Right lobe of liver (tissue), 6 donors: Measurements from ENCODE around the gene KATNA1. TPM values are rescaled to one million over a fixed set of nuclear protein-coding genes. Genes with fewer than 3 reads are reported as not detected.

Source experiments
- ATAC-seq, 4 donors: fragments of 200-7000 bp; cut with Tn5 transposase; one replicate each; pipeline ENCODE4 v1.9.1; 2020; ENCODE audit warnings: mild to moderate bottlenecking in 4 of 4, moderate library complexity in 4 of 4
- DNase-seq, 3 donors: peaks; one replicate each; pipeline ENCODE4 v3.0.0-alpha.2; 2020
- H3K27ac ChIP-seq, 3 donors: fragments of 200-600 bp; one replicate each; pipeline ENCODE4 v1.8.0; 2022
- H3K27me3 ChIP-seq, 2 donors: fragments of 200-600 bp; one replicate each; pipeline ENCODE4 v1.8.0; 2022
- H3K36me3 ChIP-seq, 4 donors: fragments of 200-600 bp; sonication (generic) in 1 of 4; one replicate each; pipeline versions ENCODE4 v1.5.1 to v1.8.0; 2017 to 2022; ENCODE audit warnings: control low read depth in 1 of 4
- H3K4me1 ChIP-seq, 4 donors: fragments of 200-600 bp; sonication (generic) in 1 of 4; one replicate each; pipeline versions ENCODE4 v1.5.1 to v1.8.0; 2017 to 2022; ENCODE audit warnings: control low read depth in 1 of 4
- H3K4me3 ChIP-seq, 3 donors: fragments of 200-600 bp; one replicate each; pipeline ENCODE4 v1.8.0; 2022
- H3K9me3 ChIP-seq, 4 donors: fragments of 200-600 bp; sonication (generic) in 1 of 4; one replicate each; pipeline versions ENCODE4 v1.5.1 to v1.8.0; 2017 to 2022; ENCODE audit warnings: control low read depth in 1 of 4
- CTCF ChIP-seq, 4 donors: fragments of 200-600 bp in 3 of 4; fragments of 450-650 bp in 1 of 4; IDR thresholded peaks; one replicate each; pipeline versions ENCODE4 v1.5.1 to v1.8.0; 2016 to 2022; ENCODE audit warnings: antibody characterized with exemption in 4 of 4, mild to moderate bottlenecking in 2 of 4
- POLR2A ChIP-seq: fragments of 450-650 bp; IDR thresholded peaks from one replicate; pipeline ENCODE4 v1.6.1; 2017; ENCODE audit warnings: antibody characterized with exemption, mild to moderate bottlenecking
- WGBS: methylation state at CpG from one replicate; pipeline ENCODE4 v1.1.6; 2018; ENCODE audit warnings: low coverage, low lambda C conversion rate; ENCODE audit not compliant: insufficient coverage; ENCODE audit errors: missing lambda C conversion rate; 5-methylcytosine and 5-hydroxymethylcytosine counted together
- intact Hi-C, 2 donors: fragments of 100-400 bp; cut with DNase I; formaldehyde crosslinking; loops; one replicate each; pipeline versions ENCODE4 v1.11.2 to v1.14.1; 2022
- total RNA-seq, 6 experiments: library from RNA; depleted of rRNA in 2 of 6; stranded (reverse); fragments of >200 nt in 2 of 6; fragmentation: NEBNext Ultra II Directional in 3 of 6; extraction: Animal tissue kit (Norgen Biotek cat#: 25700) in 3 of 6; gene quantifications; one replicate each; pipeline versions ENCODE4 v1.1.0 to v1.2.4, GENCODE V29; 2016 to 2023
- donor health status: DM: no; HTN: yes; CAD: no.
- donor health status: DM: no; HTN: no; CAD: no.
- donor health status: DM: no; HTN: no; CAD: no.
- donor health status: DM: no; HTN: yes; CAD: no.
- donor health status: DM: no; HTN: yes; CAD: no.

KATNA1 gene
- total RNA-seq, 6 experiments from 2014 or later = 3.5 to 6.9 (median 5.7) TPM

- Histone ChIP-seq H3K27ac (no peak overlapping the region), H3K4me1 (no peaks in the 10 kb centered on the region), H3K27me3 (no peaks in the 10 kb centered on the region), H3K9me3 (no peaks in the 10 kb centered on the region), H3K4me3 (no peak overlapping the region), H3K36me3 (peaks cover 0 to 8% (median 1%) of the 10 kb centered on the region in 4 donors)
- 54% methylated on average over 4 of the region's 4 CpGs for WGBS
- intact Hi-C loops = no loop called here
- DNase-seq = no peak
- TF ChIP-seq CTCF (IDR thresholded peaks at IDR 0.05) = no peak
- TF ChIP-seq POLR2A = no peak
- ATAC-seq = peak in 1 of 4 donors; percentile 19
Measured at GRCh38 chr6:149628875-149629510, 19.5 kb downstream of the KATNA1 start.

GRCh38 chr6:149627672-149628071 lies 20.8 kb downstream of the KATNA1 start:
- Histone ChIP-seq H3K4me1 (no peaks in the 10 kb centered on the region), H3K36me3 (peaks cover 0 to 8% (median 2%) of the 10 kb centered on the region in 4 donors), H3K9me3 (no peaks in the 10 kb centered on the region), H3K4me3 (no peak overlapping the region), H3K27ac (no peak overlapping the region), H3K27me3 (no peaks in the 10 kb centered on the region)
- ATAC-seq (no peak), DNase-seq (no peak)
- intact Hi-C loops = no loop called here
- TF ChIP-seq CTCF (IDR thresholded peaks at IDR 0.05) (no peak), POLR2A (no peak)

DNA sequence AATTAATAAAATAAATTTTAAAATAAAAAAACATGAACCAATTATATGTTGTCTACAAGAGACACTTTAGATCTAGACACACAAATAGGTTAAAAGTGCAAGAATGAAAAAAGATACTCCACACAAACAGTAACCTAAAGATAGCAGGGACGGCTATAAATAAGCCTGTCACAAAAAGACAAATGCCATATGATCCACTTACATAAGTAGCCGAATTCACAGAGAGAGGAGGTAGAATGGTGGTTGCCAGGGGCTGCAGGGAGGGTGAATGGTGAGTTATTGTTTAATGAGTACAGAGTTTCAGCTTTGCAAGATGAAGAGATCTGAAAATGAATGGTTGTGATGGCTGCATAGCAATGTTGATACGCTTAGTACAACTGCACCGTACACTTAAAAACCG lies 32.7 kb downstream of the KATNA1 start:
- H3K36me3 ChIP-seq = peaks cover 0 to 5% (median 0%) of the 10 kb centered on the region in 4 donors
- TF ChIP-seq POLR2A = no peak
- H3K27ac ChIP-seq = no peak overlapping the region
- no peaks in the 10 kb centered on the region for H3K4me1 ChIP-seq
- WGBS = 77% methylated on average over 5 of the region's 5 CpGs
- no peak overlapping the region for H3K4me3 ChIP-seq
- peaks cover 0 to 3% (median 0%) of the 10 kb centered on the region in 4 donors for H3K9me3 ChIP-seq
- intact Hi-C loops = no loop called here
- ATAC-seq = no peak
- no peak for DNase-seq
- no peaks in the 10 kb centered on the region for H3K27me3 ChIP-seq

- intact Hi-C loops = no loop called here
- no peak for ATAC-seq
- H3K27ac ChIP-seq = no peak overlapping the region
- no peak for DNase-seq
- no peaks in the 10 kb centered on the region for H3K27me3 ChIP-seq
- no peaks in the 10 kb centered on the region for H3K4me1 ChIP-seq
- H3K9me3 ChIP-seq = peaks cover 0 to 3% (median 0%) of the 10 kb centered on the region in 4 donors
- H3K36me3 ChIP-seq = peaks cover 0 to 3% (median 0%) of the 10 kb centered on the region in 4 donors
- TF ChIP-seq CTCF (IDR thresholded peaks at IDR 0.05) (no peak), POLR2A (no peak)
- WGBS = 95% methylated on average over 4 of the region's 4 CpGs
- H3K4me3 ChIP-seq = no peak overlapping the region
Measured at GRCh38 chr6:149614337-149614736, 34.2 kb downstream of the KATNA1 start.

DNA sequence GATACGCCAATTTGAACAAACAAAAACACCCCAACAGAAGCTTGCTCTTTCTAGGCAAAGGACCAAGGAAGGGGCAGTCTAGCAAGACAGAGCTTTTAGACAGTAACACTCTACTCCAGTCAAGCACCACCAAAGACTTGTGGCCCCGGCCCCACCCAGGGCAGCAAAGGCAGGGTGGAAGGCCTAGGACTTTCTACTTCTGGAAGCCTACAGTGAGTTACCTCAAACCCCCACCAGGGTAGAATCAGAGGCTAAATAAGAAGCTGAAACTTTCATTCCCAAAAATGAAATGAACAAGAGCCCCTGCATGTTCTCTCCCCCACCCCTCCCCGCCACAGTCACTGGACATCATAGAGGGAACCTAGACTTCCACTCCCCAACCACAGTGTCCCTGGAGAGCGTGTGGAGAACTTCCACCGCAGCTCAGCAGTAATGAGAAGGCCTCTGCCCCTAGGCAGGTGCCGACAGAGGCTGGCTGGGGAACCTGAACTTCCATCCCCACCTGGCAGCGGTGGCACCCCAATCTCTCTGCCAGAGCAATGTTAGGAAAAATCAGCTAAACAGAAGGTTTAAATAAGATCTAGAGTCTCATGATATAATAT lies 40.0 kb downstream of the KATNA1 start:
- 90% methylated on average over 2 of the region's 7 CpGs for WGBS
- no peak for TF ChIP-seq CTCF (IDR thresholded peaks at IDR 0.05)
- ATAC-seq (no peak), DNase-seq (no peak)
- H3K36me3 ChIP-seq = no peaks in the 10 kb centered on the region
- H3K9me3 ChIP-seq = peaks cover 0 to 3% (median 0%) of the 10 kb centered on the region in 4 donors
- no peak overlapping the region for H3K4me3 ChIP-seq
- no peak overlapping the region for H3K27ac ChIP-seq
- H3K4me1 ChIP-seq = no peaks in the 10 kb centered on the region
- no peaks in the 10 kb centered on the region for H3K27me3 ChIP-seq
- intact Hi-C loops = no loop called here
